PC-9 (cell line): ENCODE data around the gene CDK11A. TPM values are rescaled to one million over a fixed set of nuclear protein-coding genes. Genes with fewer than 3 reads are reported as not detected.
"Not testable (repeated sequence)": the region's sequence is repeated elsewhere in the genome, so short reads cannot be mapped to it uniquely, and the experiment has no call there.

ENCODE experiments used
- BruUV-seq: library from RNA; stranded (reverse); fragments of 400-500 nt; replicated peaks from 2 replicates; lab custom pipeline; 2021; lab: Mats Ljungman, UMichigan
- CTCF ChIA-PET: fragments of 300-600 bp; sonication (Branson Sonifier 250); formaldehyde crosslinking; loops from one replicate; lab custom pipeline; 2022; ENCODE audit warnings: antibody characterized with exemption; lab: Charles Lee
- POLR2A ChIA-PET: fragments of 300-600 bp; sonication (Branson Sonifier 250); formaldehyde crosslinking; loops from one replicate; lab custom pipeline; 2022; ENCODE audit warnings: antibody characterized with exemption; ENCODE audit not compliant: unreplicated experiment; lab: Charles Lee
- DNase-seq, 2 experiments: peaks; one replicate each; pipeline versions ENCODE4 v3.0.0 to v3.0.0-alpha.2; 2015 to 2022; ENCODE audit warnings: mixed read lengths in 1 of 2
- H2AFZ ChIP-seq: fragments of 200-600 bp; sonication (generic); 2 replicates; pipeline ENCODE4 v1.8.1; 2017; ENCODE audit warnings: antibody characterized with exemption
- H3F3A ChIP-seq: fragments of 200-600 bp; sonication (generic); 2 replicates; pipeline ENCODE4 v1.8.1; 2017; ENCODE audit warnings: antibody characterized with exemption, mild to moderate bottlenecking, low read depth; ENCODE audit not compliant: insufficient read depth
- H3K27ac ChIP-seq: fragments of 200-600 bp; sonication (generic); 2 replicates; pipeline ENCODE4 v1.6.1; 2016; ENCODE audit warnings: mixed run types
- H3K27me3 ChIP-seq: fragments of 200-600 bp; sonication (generic); 2 replicates; pipeline ENCODE4 v1.6.1; 2016; ENCODE audit warnings: low read depth, mixed run types; ENCODE audit not compliant: insufficient read depth
- H3K36me3 ChIP-seq: fragments of 200-600 bp; sonication (generic); 2 replicates; pipeline ENCODE4 v1.6.1; 2016; ENCODE audit warnings: low read depth, mixed run types
- H3K4me1 ChIP-seq: fragments of 200-600 bp; sonication (generic); replicated peaks from 2 replicates; pipeline ENCODE4 v1.6.1; 2016; ENCODE audit warnings: mixed run types; ENCODE audit not compliant: insufficient read depth
- H3K4me2 ChIP-seq: fragments of 200-600 bp; sonication (generic); 2 replicates; pipeline ENCODE4 v1.6.1; 2017; ENCODE audit warnings: mixed run types
- H3K4me3 ChIP-seq: fragments of 200-600 bp; sonication (generic); 2 replicates; pipeline ENCODE4 v1.6.1; 2016; ENCODE audit warnings: mixed run types
- H3K79me2 ChIP-seq: fragments of 200-600 bp; sonication (generic); 2 replicates; pipeline ENCODE4 v1.6.1; 2017; ENCODE audit warnings: low read depth, mixed run types
- H3K9me2 ChIP-seq: fragments of 200-600 bp; sonication (generic); 2 replicates; pipeline ENCODE4 v1.8.1; 2017; ENCODE audit warnings: mild to moderate bottlenecking; ENCODE audit not compliant: insufficient read depth
- H3K9me3 ChIP-seq: fragments of 200-600 bp; sonication (generic); 2 replicates; pipeline ENCODE4 v1.8.1; 2016; ENCODE audit warnings: low read depth; ENCODE audit not compliant: insufficient read depth
- H4K20me1 ChIP-seq: fragments of 200-600 bp; sonication (generic); 2 replicates; pipeline ENCODE4 v1.8.1; 2017; ENCODE audit not compliant: insufficient read depth
- EZH2 ChIP-seq: fragments of 200-600 bp; sonication (generic); IDR thresholded peaks from 2 replicates; pipeline ENCODE4 v1.8.0; 2017; ENCODE audit warnings: antibody characterized with exemption, low read depth
- intact Hi-C: fragments of 100-400 bp; cut with micrococcal nuclease; formaldehyde crosslinking; loops from one replicate; pipeline ENCODE4 v1.10.0; 2022; ENCODE audit not compliant: unreplicated experiment
- total RNA-seq: library from RNA; stranded (reverse); gene quantifications from 2 replicates; pipeline ENCODE4 v1.2.3, GENCODE V29; 2021
- TF ChIP-seq, protein P1 (sequence below): fragments of 200-600 bp; sonication (generic); conservative IDR thresholded peaks from 2 replicates; pipeline ENCODE4 v1.6.1; 2017; ENCODE audit warnings: mixed run types, antibody characterized with exemption, mild to moderate bottlenecking, moderate library complexity

CDK11A gene
- total RNA-seq, 1 experiment from 2014 or later: 42.2 TPM

DNA sequence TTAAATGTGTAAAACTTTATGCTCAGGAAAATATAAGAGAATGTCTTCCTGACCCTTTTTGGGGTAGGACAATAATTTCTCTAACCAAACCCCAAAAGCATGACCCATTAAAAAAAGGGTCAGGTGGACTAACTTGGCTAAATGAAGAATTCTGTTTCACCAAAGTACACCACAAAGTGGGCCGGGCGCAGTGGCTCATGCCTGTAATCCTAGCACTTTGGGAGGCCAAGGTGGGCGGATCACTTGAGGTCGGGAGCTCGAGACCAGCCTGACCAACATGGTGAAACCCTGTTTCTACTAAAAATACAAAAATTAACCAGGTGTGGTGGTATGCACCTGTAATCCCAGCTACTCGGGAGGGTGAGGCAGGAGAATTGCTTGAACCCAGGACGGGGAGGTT is 34.6 kb downstream of the CDK11A start:
- H3K4me2 ChIP-seq, H3K4me3 ChIP-seq, intact Hi-C loops, DNase-seq, H3K9me3 ChIP-seq, CTCF ChIA-PET, POLR2A ChIA-PET, H3K36me3 ChIP-seq, H3K9me2 ChIP-seq, H2AFZ ChIP-seq, H4K20me1 ChIP-seq, H3K27me3 ChIP-seq, BruUV-seq, H3K27ac ChIP-seq: not testable (repeated sequence)
- peaks cover 12% of the 10 kb centered on the region for H3K4me1 ChIP-seq
- H3F3A ChIP-seq: peaks cover 21% of the 10 kb centered on the region
- H3K79me2 ChIP-seq: peaks cover 41% of the 10 kb centered on the region

DNA sequence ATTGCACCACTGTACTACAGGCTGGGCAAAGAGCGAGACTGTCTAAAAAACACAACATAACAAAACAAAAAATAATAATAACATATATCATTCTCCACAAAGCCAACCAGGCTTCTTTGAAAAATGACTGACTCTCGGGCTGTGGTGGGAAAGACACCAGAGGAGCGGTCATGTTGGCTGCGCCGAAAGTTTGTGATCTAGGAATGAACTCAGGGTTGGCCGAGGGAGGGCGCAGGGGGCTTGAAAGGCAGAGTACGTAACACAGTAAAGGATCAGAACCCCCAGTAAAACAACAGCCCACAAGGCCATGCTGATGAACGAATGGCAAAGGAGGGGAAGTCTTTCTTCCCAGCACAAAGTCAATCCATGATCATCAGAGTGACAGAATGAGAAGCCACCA is 36.3 kb downstream of the CDK11A start:
- H3K79me2 ChIP-seq: peaks cover 53% of the 10 kb centered on the region
- no peak overlapping the region for H2AFZ ChIP-seq
- no peaks in the 10 kb centered on the region for H3K27me3 ChIP-seq
- no peak overlapping the region for H3K4me2 ChIP-seq
- ChIA-PET CTCF (no interaction called here), POLR2A (no interaction called here)
- H4K20me1 ChIP-seq: no peaks in the 10 kb centered on the region
- no TSS peak for BruUV-seq
- intact Hi-C loops: no loop called here
- H3K4me1 ChIP-seq: peaks cover 12% of the 10 kb centered on the region
- no peak overlapping the region for H3K4me3 ChIP-seq
- no peak overlapping the region for H3K27ac ChIP-seq
- DNase-seq: no peak
- H3K9me3 ChIP-seq: no peaks in the 10 kb centered on the region
- H3K36me3 ChIP-seq: no peaks in the 10 kb centered on the region
- TF ChIP-seq EZH2: no peak
- TF ChIP-seq, protein P1, sequence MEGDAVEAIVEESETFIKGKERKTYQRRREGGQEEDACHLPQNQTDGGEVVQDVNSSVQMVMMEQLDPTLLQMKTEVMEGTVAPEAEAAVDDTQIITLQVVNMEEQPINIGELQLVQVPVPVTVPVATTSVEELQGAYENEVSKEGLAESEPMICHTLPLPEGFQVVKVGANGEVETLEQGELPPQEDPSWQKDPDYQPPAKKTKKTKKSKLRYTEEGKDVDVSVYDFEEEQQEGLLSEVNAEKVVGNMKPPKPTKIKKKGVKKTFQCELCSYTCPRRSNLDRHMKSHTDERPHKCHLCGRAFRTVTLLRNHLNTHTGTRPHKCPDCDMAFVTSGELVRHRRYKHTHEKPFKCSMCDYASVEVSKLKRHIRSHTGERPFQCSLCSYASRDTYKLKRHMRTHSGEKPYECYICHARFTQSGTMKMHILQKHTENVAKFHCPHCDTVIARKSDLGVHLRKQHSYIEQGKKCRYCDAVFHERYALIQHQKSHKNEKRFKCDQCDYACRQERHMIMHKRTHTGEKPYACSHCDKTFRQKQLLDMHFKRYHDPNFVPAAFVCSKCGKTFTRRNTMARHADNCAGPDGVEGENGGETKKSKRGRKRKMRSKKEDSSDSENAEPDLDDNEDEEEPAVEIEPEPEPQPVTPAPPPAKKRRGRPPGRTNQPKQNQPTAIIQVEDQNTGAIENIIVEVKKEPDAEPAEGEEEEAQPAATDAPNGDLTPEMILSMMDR: no peak
- H3F3A ChIP-seq: peaks cover 21% of the 10 kb centered on the region
- no peaks in the 10 kb centered on the region for H3K9me2 ChIP-seq

DNA sequence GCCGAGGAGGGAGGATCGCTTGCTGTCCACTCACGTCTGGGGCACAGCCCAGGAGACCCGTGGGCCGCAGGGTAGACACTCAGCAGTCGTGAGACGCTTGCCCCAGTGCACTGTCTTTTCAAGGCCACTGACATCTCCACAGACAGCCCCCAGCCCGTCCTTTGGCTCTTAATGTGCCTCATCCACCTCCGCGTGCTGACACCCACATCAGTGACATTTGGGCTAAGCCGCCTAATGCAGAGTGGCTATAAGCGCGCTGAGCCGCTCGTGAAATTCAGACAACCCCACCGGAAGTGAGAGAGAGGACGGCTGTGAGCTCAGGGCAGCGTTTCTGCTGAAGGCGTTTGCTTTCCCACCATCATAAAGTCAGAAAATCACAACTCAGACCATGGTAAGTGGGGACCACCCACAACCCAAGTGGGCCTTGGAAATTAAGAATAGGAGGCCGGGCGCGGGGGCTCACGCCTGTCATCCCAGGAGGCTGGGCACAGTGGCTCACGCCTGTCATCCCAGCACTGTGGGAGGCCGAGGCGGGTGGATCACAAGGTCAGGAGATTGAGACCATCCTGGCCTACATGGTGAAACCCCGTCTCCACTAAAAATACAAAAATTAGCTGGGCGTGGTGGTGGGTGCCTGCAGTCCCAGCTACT is 40.0 kb downstream of the CDK11A start:
- Histone ChIP-seq H3K27me3 (no peaks in the 10 kb centered on the region), H3K4me3 (no peak overlapping the region), H3K9me3 (no peaks in the 10 kb centered on the region), H3K9me2 (no peaks in the 10 kb centered on the region), H4K20me1 (no peaks in the 10 kb centered on the region), H2AFZ (no peak overlapping the region), H3F3A (peaks cover 21% of the 10 kb centered on the region), H3K4me2 (no peak overlapping the region), H3K4me1 (peaks cover 12% of the 10 kb centered on the region), H3K79me2 (peaks cover 52% of the 10 kb centered on the region), H3K36me3 (no peaks in the 10 kb centered on the region), H3K27ac (no peak overlapping the region)
- no TSS peak for BruUV-seq
- ChIA-PET POLR2A (no interaction called here), CTCF (no interaction called here)
- intact Hi-C loops: no loop called here
- no peak for TF ChIP-seq EZH2
- TF ChIP-seq, protein P1: no peak
- no peak for DNase-seq
